Sigmoid colon (tissue), 7 donors: ENCODE measurements around the gene KCTD3. TPM values are rescaled to one million over a fixed set of nuclear protein-coding genes. Genes with fewer than 3 reads are reported as not detected.
A peak's percentile ranks its signal among the peaks of the same experiment; 100 is the strongest.

Experiments
- DNase-seq: peaks from one replicate; pipeline ENCODE4 v3.0.0-alpha.2; 2019
- H3K27ac ChIP-seq, 4 donors: fragments of 200-600 bp; sonication (generic); one replicate each; pipeline ENCODE4 v1.5.1; 2016 to 2019; ENCODE audit warnings: mild to moderate bottlenecking in 1 of 4
- H3K27me3 ChIP-seq, 3 donors: fragments of 200-600 bp; sonication (generic); one replicate each; pipeline ENCODE4 v1.5.1; 2019; ENCODE audit warnings: mild to moderate bottlenecking in 1 of 3
- H3K36me3 ChIP-seq, 4 donors: fragments of 200-600 bp; sonication (generic); one replicate each; pipeline ENCODE4 v1.5.1; 2016 to 2019
- H3K4me1 ChIP-seq, 4 donors: fragments of 200-600 bp; sonication (generic); one replicate each; pipeline ENCODE4 v1.5.1; 2017 to 2019
- H3K4me3 ChIP-seq, 4 donors: fragments of 200-600 bp; sonication (generic); one replicate each; pipeline ENCODE4 v1.5.1; 2017 to 2019; ENCODE audit warnings: mild to moderate bottlenecking in 2 of 4, moderate library complexity in 1 of 4
- H3K9me3 ChIP-seq, 4 donors: fragments of 200-600 bp in 3 of 4; sonication (generic) in 3 of 4; one replicate each; pipeline versions ENCODE4 v1.5.1 to v1.6.1; 2013 to 2019
- EP300 ChIP-seq, 4 donors: sonication (generic); formaldehyde crosslinking; IDR thresholded peaks; one replicate each; pipeline ENCODE4 v1.6.1; 2017; ENCODE audit warnings: antibody characterized with exemption in 4 of 4
- POLR2A ChIP-seq, 2 donors: fragments of 450-650 bp; IDR thresholded peaks; one replicate each; pipeline ENCODE4 v1.6.1; 2016; ENCODE audit warnings: antibody characterized with exemption in 2 of 2, mild to moderate bottlenecking in 2 of 2, moderate library complexity in 2 of 2
- POLR2AphosphoS5 ChIP-seq, 4 donors: sonication (generic); formaldehyde crosslinking; IDR thresholded peaks; one replicate each; pipeline ENCODE4 v1.6.1; 2017; ENCODE audit warnings: antibody characterized with exemption in 4 of 4
- WGBS, 2 donors: extraction: QIAGEN DNeasy Blood & Tissue Kit; methylation state at CpG; one replicate each; pipeline ENCODE4 v1.1.7; 2013; 5-methylcytosine and 5-hydroxymethylcytosine counted together
- intact Hi-C: fragments of 100-400 bp; cut with DNase I; formaldehyde crosslinking; loops from one replicate; pipeline ENCODE4 v1.15.1; 2023
- polyA plus RNA-seq, 3 donors: library from polyadenylated mRNA; stranded (reverse); fragments of 200-250 nt; gene quantifications; one replicate each; pipeline ENCODE4 v1.2.3, GENCODE V29; 2013
- total RNA-seq, 4 donors: library from RNA; depleted of rRNA; stranded (reverse); fragments of >200 nt; gene quantifications; one replicate each; pipeline ENCODE4 v1.1.0, GENCODE V29; 2016
- TF ChIP-seq, protein P1 (sequence below), 4 experiments: fragments of 450-650 bp in 3 of 4; fragments of 200-600 bp in 1 of 4; IDR thresholded peaks; one replicate each; pipeline ENCODE4 v1.5.1; 2016 to 2019; ENCODE audit warnings: antibody characterized with exemption in 4 of 4, mild to moderate bottlenecking in 3 of 4, moderate library complexity in 2 of 4
- donor health status: healthy with polysubstance abuse.
- donor health status: Bipolar disorder and iron deficiency.
- donor health status: healthy.

Gene KCTD3
- total RNA-seq: 100 to 1,000 TPM in 3 of 4 donors, 10 to 100 TPM in 1; 93.0 to 136 (median 124) TPM
- 10 to 100 TPM; 17.6 to 36.0 (median 27.0) TPM for polyA plus RNA-seq

DNA sequence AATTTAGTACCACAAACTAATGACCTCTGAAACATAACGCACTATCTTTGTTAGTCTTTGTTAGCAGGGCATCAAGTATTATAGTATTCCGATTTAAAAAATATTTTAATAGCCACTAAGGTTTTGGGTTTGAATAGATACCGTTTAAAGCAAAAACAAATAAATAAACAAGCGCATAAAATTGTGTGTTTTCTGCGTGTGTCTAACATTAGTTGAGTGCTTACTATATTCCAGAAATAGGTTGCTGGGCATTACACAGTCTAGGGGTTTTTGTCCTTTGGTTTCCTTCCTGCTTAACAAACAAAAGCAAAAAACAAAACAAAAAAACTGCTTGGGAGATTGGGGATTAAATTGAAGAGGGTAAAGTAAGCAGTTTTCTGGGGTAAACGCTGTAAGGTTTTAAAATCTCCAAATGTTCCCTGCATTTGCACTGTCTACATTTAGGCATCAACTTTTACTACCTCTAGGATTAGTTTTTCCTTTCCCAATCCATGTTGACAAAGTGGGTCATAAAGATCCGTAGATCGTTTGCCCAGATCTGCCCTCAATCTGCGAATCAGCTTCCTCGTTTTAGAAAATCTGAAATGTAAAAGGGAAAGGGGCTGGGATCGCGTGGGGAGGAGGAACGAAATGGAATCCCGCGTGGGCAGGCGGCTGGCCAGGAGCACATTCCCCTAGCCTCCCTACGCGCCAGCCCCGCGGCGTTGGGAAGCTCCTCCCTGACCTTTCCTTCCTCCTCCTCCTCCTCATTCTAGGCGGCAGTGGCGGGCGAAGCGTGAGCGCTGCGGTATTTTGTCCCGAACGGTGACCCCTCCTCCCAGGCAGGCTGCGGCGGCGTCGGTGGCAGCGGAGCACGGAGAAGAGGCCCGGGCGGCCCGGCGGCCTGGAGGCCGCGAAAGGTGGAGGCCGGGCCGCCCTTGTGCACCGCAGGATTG is at the start of gene KCTD3:
TSS of gene KCTD3 (plus strand) at position 749 of the 935 bp plus-strand sequence. CDS start 382 bp downstream, outside the sequence.
- TF ChIP-seq POLR2AphosphoS5 (IDR thresholded peaks at IDR 0.05): peak; percentile 30 to 86 (median 82)
- TF ChIP-seq, protein P1, sequence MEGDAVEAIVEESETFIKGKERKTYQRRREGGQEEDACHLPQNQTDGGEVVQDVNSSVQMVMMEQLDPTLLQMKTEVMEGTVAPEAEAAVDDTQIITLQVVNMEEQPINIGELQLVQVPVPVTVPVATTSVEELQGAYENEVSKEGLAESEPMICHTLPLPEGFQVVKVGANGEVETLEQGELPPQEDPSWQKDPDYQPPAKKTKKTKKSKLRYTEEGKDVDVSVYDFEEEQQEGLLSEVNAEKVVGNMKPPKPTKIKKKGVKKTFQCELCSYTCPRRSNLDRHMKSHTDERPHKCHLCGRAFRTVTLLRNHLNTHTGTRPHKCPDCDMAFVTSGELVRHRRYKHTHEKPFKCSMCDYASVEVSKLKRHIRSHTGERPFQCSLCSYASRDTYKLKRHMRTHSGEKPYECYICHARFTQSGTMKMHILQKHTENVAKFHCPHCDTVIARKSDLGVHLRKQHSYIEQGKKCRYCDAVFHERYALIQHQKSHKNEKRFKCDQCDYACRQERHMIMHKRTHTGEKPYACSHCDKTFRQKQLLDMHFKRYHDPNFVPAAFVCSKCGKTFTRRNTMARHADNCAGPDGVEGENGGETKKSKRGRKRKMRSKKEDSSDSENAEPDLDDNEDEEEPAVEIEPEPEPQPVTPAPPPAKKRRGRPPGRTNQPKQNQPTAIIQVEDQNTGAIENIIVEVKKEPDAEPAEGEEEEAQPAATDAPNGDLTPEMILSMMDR (IDR thresholded peaks at IDR 0.05): no peak
- TF ChIP-seq POLR2A (IDR thresholded peaks at IDR 0.05): peak; percentile 23 to 52
- no peak for TF ChIP-seq EP300 (IDR thresholded peaks at IDR 0.05)
- Histone ChIP-seq H3K36me3 (no peaks in the 10 kb centered on the region), H3K4me3 (peak within 1 kb of the TSS; percentile 79 to 92 (median 90)), H3K27ac (peak within 1 kb of the TSS; percentile 93 to 97 (median 95)), H3K4me1 (peaks cover 0 to 38% (median 33%) of the 10 kb centered on the region in 4 donors), H3K9me3 (no peaks in the 10 kb centered on the region), H3K27me3 (no peaks in the 10 kb centered on the region)
- intact Hi-C loops: loop anchor here (2.0 to 5.0 kb wide), 2 partner anchors 20 to 35 kb away; no protein-coding TSS in a partner anchor
- WGBS, 2 donors: 4 to 7% methylated on average over 44 of the region's 44 CpGs
- DNase-seq: peak; percentile 89

DNA sequence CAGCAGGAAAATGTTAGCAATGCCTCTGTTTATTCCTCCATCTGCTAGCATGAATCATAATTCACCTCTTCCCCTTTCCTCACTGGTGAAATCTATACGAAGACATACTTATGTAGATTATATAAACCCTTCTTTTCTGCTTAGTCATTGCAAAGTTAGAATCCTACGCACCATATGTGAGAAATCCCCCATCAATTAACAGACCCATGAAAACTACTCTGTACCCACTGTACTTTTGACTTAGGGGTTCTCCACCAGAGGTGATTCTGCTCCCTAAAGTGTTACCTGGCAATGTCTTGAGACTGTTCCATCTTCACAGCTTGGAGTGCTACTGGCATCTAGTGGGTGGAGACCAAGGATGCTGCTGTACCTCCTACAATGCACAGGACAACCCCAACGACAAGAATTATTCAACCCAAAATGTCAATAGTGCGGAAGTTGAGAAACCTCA is 49.6 kb upstream of the KCTD3 start:
- Histone ChIP-seq H3K36me3 (no peaks in the 10 kb centered on the region), H3K27me3 (no peaks in the 10 kb centered on the region), H3K27ac (no peak overlapping the region), H3K9me3 (no peaks in the 10 kb centered on the region), H3K4me1 (no peaks in the 10 kb centered on the region), H3K4me3 (no peak overlapping the region)
- 54 to 68% methylated on average over 4 of the region's 4 CpGs for WGBS, 2 donors
- intact Hi-C loops: no loop called here
- TF ChIP-seq POLR2A (IDR thresholded peaks at IDR 0.05) (no peak), EP300 (IDR thresholded peaks at IDR 0.05) (no peak)
- DNase-seq: no peak

DNA sequence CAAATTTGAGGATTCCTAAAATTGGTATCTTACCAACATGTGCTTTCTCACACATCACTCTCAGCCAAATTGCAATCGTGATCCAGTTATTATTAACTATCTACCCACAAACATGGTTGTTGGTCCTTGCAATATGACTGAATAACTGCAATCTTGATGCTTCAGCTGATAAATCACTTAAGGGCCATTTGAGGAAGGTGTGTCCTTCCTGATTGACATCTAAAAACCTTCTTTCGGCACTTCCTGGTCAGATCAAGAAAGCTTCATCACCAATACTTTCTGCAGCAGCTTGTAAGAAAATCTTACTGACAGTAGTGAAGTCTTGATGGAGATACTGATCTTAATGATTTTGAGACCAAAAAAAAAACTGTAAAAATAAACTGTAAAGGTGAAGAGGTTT is 48.5 kb upstream of the KCTD3 start:
- Histone ChIP-seq H3K4me3 (no peak overlapping the region), H3K36me3 (no peaks in the 10 kb centered on the region), H3K4me1 (no peaks in the 10 kb centered on the region), H3K27me3 (no peaks in the 10 kb centered on the region), H3K27ac (no peak overlapping the region), H3K9me3 (no peaks in the 10 kb centered on the region)
- DNase-seq: no peak
- intact Hi-C loops: no loop called here
- TF ChIP-seq POLR2AphosphoS5 (IDR thresholded peaks at IDR 0.05): no peak
- no peak for TF ChIP-seq EP300 (IDR thresholded peaks at IDR 0.05)
- TF ChIP-seq, protein P1 (IDR thresholded peaks at IDR 0.05): no peak
- TF ChIP-seq POLR2A (IDR thresholded peaks at IDR 0.05): no peak
- 20 to 73% methylated on average over 2 of the region's 2 CpGs for WGBS, 2 donors

DNA sequence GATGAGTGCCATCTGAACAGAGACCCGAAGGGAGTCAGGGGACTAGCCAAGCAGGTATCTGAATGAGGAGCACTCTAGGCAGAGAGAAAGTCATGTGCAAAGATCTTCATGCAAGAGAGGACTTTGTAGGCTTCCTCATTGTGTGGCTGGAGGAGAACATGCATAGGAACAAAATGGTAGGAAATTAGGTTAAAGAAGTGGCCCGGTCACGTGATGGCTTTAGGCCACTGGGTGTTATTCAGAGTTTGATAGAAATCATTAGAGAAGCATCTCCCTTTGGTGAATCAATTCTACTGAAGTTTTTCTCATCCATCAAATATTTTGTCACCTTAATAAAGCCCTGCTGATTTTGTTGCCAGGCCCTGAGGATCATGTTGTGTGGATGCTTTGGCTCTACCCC is 45.8 kb upstream of the KCTD3 start:
- TF ChIP-seq POLR2AphosphoS5 (IDR thresholded peaks at IDR 0.05): no peak
- Histone ChIP-seq H3K27ac (no peak overlapping the region), H3K4me3 (no peak overlapping the region), H3K4me1 (no peaks in the 10 kb centered on the region), H3K9me3 (no peaks in the 10 kb centered on the region), H3K27me3 (no peaks in the 10 kb centered on the region), H3K36me3 (no peaks in the 10 kb centered on the region)
- WGBS, 2 donors: 87 to 93% methylated on average over 3 of the region's 3 CpGs
- intact Hi-C loops: loop anchor here (10.0 kb wide), 1 partner anchor 1186 kb away; no protein-coding TSS in a partner anchor
- DNase-seq: no peak

DNA sequence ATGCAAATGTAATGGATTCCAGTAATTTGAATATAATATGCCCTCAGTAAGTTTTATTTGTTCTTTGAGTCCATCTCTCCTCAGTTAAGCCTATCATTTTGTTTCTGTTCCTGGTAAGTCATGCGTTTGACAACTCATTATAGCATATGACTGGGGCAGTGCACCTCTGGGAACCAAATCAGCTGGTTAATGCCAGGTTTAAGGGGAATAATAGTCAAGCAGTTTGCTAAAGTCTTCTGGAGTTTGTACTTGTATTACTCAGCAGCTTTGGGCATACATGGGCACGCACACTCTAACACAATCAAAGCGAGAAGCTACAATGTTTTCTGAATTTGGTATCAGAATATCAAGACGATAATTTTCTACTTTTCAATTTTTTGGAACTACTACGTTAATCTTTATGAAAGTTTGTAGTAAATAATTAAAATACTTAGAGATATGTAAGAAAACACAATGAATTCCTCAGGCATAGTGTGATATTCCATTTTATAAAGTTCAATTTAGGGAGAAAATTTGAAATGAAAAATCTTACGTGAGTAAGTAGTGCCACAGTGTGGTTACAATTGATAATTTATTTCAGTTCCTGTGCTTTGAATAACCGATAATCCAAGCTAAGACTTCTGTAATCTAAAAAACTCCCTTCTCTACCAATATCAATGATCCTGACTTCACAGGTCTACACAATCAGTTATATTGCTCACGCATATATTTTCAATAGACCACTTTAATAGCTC is 43.8 kb upstream of the KCTD3 start:
- H3K27me3 ChIP-seq: no peaks in the 10 kb centered on the region
- no peaks in the 10 kb centered on the region for H3K4me1 ChIP-seq
- intact Hi-C loops: loop anchor here (10.0 kb wide), 1 partner anchor 1188 kb away; no protein-coding TSS in a partner anchor
- H3K4me3 ChIP-seq: no peak overlapping the region
- H3K9me3 ChIP-seq: no peaks in the 10 kb centered on the region
- H3K27ac ChIP-seq: no peak overlapping the region
- no peaks in the 10 kb centered on the region for H3K36me3 ChIP-seq
- 74 to 77% methylated on average over 8 of the region's 8 CpGs for WGBS, 2 donors
- TF ChIP-seq EP300 (IDR thresholded peaks at IDR 0.05): no peak
- TF ChIP-seq, protein P1 (IDR thresholded peaks at IDR 0.05): no peak
- no peak for TF ChIP-seq POLR2AphosphoS5 (IDR thresholded peaks at IDR 0.05)
- TF ChIP-seq POLR2A (IDR thresholded peaks at IDR 0.05): no peak
- DNase-seq: no peak
